Uterus (tissue), 4 donors: ENCODE data around the gene FNDC11. TPM values are rescaled to one million over a fixed set of nuclear protein-coding genes. Genes with fewer than 3 reads are reported as not detected.

Experiments
- DNase-seq, 2 donors: peaks; one replicate each; pipeline ENCODE4 v3.0.0-alpha.2; 2019 to 2020
- H3K27ac ChIP-seq, 2 donors: fragments of 200-600 bp; sonication (generic); 1 replicate in 1 of 2; 2 replicates in 1 of 2; pipeline ENCODE4 v1.5.1; 2016 to 2018
- H3K27me3 ChIP-seq, 2 donors: fragments of 200-600 bp; sonication (generic); one replicate each; pipeline ENCODE4 v1.5.1; 2018 to 2019; ENCODE audit warnings: control low read depth in 1 of 2
- H3K36me3 ChIP-seq, 2 donors: fragments of 200-600 bp; sonication (generic); one replicate each; pipeline ENCODE4 v1.5.1; 2019; ENCODE audit warnings: control low read depth in 1 of 2
- H3K4me1 ChIP-seq, 2 donors: fragments of 200-600 bp; sonication (generic); one replicate each; pipeline ENCODE4 v1.5.1; 2018 to 2019; ENCODE audit warnings: control low read depth in 1 of 2
- H3K4me3 ChIP-seq, 2 donors: fragments of 200-600 bp; sonication (generic); 1 replicate in 1 of 2; 2 replicates in 1 of 2; pipeline ENCODE4 v1.5.1; 2018 to 2019; ENCODE audit warnings: mild to moderate bottlenecking in 1 of 2
- H3K9me3 ChIP-seq, 2 donors: fragments of 200-600 bp; sonication (generic); one replicate each; pipeline ENCODE4 v1.5.1; 2019; ENCODE audit warnings: control low read depth in 1 of 2
- POLR2A ChIP-seq, 2 donors: fragments of 450-650 bp; IDR thresholded peaks; one replicate each; pipeline ENCODE4 v1.6.1; 2016; ENCODE audit warnings: antibody characterized with exemption in 2 of 2, mild to moderate bottlenecking in 1 of 2, moderate library complexity in 1 of 2
- intact Hi-C: fragments of 100-400 bp; cut with DNase I; formaldehyde crosslinking; loops from one replicate; pipeline ENCODE4 v1.15.1; 2023; ENCODE audit warnings: low total_unique reads
- total RNA-seq, 4 donors: library from RNA; depleted of rRNA in 3 of 4; stranded (reverse); fragments of >200 nt in 3 of 4; gene quantifications; one replicate each; pipeline versions ENCODE4 v1.1.0 to v1.2.4, GENCODE V29; 2014 to 2023
- TF ChIP-seq, protein P1 (sequence below), 4 experiments: fragments of 200-600 bp in 2 of 4; fragments of 450-650 bp in 2 of 4; sonication (generic) in 2 of 4; IDR thresholded peaks; one replicate each; pipeline ENCODE4 v1.5.1; 2016 to 2019; ENCODE audit warnings: antibody characterized with exemption in 4 of 4, mild to moderate bottlenecking in 2 of 4, moderate library complexity in 1 of 4
- donor health status: DM: yes; HTN: yes; CAD: no.

FNDC11 gene
- total RNA-seq, 4 donors from 2014 or later: 0.34 to 0.69 TPM; not detected in 2

- no peak for DNase-seq
- no peak for TF ChIP-seq POLR2A (IDR thresholded peaks at IDR 0.05)
- TF ChIP-seq, protein P1, sequence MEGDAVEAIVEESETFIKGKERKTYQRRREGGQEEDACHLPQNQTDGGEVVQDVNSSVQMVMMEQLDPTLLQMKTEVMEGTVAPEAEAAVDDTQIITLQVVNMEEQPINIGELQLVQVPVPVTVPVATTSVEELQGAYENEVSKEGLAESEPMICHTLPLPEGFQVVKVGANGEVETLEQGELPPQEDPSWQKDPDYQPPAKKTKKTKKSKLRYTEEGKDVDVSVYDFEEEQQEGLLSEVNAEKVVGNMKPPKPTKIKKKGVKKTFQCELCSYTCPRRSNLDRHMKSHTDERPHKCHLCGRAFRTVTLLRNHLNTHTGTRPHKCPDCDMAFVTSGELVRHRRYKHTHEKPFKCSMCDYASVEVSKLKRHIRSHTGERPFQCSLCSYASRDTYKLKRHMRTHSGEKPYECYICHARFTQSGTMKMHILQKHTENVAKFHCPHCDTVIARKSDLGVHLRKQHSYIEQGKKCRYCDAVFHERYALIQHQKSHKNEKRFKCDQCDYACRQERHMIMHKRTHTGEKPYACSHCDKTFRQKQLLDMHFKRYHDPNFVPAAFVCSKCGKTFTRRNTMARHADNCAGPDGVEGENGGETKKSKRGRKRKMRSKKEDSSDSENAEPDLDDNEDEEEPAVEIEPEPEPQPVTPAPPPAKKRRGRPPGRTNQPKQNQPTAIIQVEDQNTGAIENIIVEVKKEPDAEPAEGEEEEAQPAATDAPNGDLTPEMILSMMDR (IDR thresholded peaks at IDR 0.05): no peak
- Histone ChIP-seq H3K27me3 (no peaks in the 10 kb centered on the region), H3K9me3 (no peaks in the 10 kb centered on the region), H3K4me1 (peaks cover 0 to 16% of the 10 kb centered on the region in 2 donors), H3K4me3 (no peak overlapping the region), H3K36me3 (no peaks in the 10 kb centered on the region), H3K27ac (no peak overlapping the region)
- intact Hi-C loops: no loop called here
Measured at GRCh38 chr20:63525185-63525584, 28.8 kb upstream of the FNDC11 start.

GRCh38 chr20:63525971-63526370 is 28.0 kb upstream of the FNDC11 start:
- H3K4me1 ChIP-seq: peaks cover 0 to 16% of the 10 kb centered on the region in 2 donors
- H3K36me3 ChIP-seq: no peaks in the 10 kb centered on the region
- intact Hi-C loops: no loop called here
- no peak overlapping the region for H3K27ac ChIP-seq
- no peak overlapping the region for H3K4me3 ChIP-seq
- H3K27me3 ChIP-seq: no peaks in the 10 kb centered on the region
- no peak for TF ChIP-seq POLR2A (IDR thresholded peaks at IDR 0.05)
- TF ChIP-seq, protein P1 (IDR thresholded peaks at IDR 0.05): no peak
- no peak for DNase-seq
- H3K9me3 ChIP-seq: no peaks in the 10 kb centered on the region

DNA sequence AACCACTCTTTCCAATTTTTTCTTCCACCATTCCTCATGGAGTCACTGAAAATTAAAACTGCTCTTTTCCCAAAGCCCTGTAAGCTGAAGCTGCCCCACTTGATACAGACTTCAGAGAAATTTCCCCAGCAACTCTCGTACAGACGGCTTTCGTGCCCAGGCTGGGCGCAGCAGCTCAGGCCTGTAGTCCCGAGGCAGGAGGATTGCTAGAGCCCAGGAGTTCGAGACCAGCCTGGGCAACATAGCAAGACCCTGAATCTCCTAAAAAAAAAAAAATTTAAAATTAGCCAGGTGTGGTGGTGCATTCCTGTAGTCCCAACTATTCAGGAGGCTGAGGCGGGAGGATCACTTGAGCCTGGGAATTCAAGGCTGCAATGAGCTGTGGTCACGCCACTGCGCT is 26.8 kb upstream of the FNDC11 start:
- TF ChIP-seq, protein P1 (IDR thresholded peaks at IDR 0.05): no peak
- no peaks in the 10 kb centered on the region for H3K36me3 ChIP-seq
- H3K4me3 ChIP-seq: no peak overlapping the region
- peaks cover 0 to 6% of the 10 kb centered on the region in 2 donors for H3K4me1 ChIP-seq
- intact Hi-C loops: no loop called here
- no peak overlapping the region for H3K27ac ChIP-seq
- no peaks in the 10 kb centered on the region for H3K9me3 ChIP-seq
- no peak for DNase-seq
- no peaks in the 10 kb centered on the region for H3K27me3 ChIP-seq

DNA sequence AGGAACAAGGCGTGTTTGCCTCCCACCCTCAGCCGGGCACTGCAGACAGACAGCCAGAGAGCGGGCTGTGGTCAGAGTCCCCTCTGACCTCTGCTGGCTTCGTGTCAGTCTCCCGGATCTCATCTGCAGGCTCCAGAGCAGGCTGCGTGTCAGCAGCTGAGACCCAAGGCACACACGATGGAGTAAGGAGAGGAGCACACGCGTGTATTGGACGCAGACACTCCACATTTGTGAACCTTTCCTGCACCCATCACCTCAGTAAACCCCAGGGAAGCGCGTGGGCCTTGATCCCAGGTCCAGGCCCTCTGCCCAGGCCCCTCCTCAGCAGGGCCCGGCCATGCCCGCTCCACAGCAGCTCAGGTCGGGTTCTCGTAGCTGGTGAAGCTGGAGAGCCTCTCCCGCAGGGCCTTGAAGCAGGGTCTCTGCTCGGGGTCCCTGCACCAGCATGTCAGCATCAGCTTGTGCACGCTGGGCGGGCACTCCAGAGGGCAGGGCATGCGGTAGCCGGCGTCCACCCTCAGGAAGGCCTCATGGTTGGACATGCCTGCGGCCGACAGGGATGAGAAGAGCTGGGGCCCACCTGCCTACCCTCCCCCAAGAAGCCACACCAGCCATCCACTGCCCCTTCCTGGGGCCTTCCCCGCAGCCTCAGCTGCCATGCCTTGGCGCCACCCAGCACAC is 24.6 kb upstream of the FNDC11 start:
- DNase-seq: no peak
- no peak for TF ChIP-seq POLR2A (IDR thresholded peaks at IDR 0.05)
- TF ChIP-seq, protein P1 (IDR thresholded peaks at IDR 0.05): no peak
- intact Hi-C loops: no loop called here
- peaks cover 0 to under 1% of the 10 kb centered on the region in 2 donors for H3K27me3 ChIP-seq
- H3K4me1 ChIP-seq: no peaks in the 10 kb centered on the region
- H3K36me3 ChIP-seq: no peaks in the 10 kb centered on the region
- no peaks in the 10 kb centered on the region for H3K9me3 ChIP-seq
- no peak overlapping the region for H3K4me3 ChIP-seq
- H3K27ac ChIP-seq: no peak overlapping the region

GRCh38 chr20:63529861-63530787 is 23.8 kb upstream of the FNDC11 start:
- H3K27me3 ChIP-seq: peaks cover 0 to 4% of the 10 kb centered on the region in 2 donors
- intact Hi-C loops: no loop called here

More at GRCh38 chr20:63529861-63530787, 23.8 kb upstream of the FNDC11 start:
- H3K4me1 ChIP-seq: no peaks in the 10 kb centered on the region
- H3K36me3 ChIP-seq: no peaks in the 10 kb centered on the region
- TF ChIP-seq POLR2A (IDR thresholded peaks at IDR 0.05): no peak
- TF ChIP-seq, protein P1 (IDR thresholded peaks at IDR 0.05): no peak
- H3K9me3 ChIP-seq: no peaks in the 10 kb centered on the region
- H3K27ac ChIP-seq: no peak overlapping the region
- H3K4me3 ChIP-seq: no peak overlapping the region
- DNase-seq: no peak
